ENCODE results near the gene LDLRAP1. TPM values are rescaled to one million over a fixed set of nuclear protein-coding genes. Genes with fewer than 3 reads are reported as not detected.
A peak's percentile ranks its signal among the peaks of the same experiment; 100 is the strongest.

LDLRAP1 gene
- total RNA-seq, 1 donor from 2014 or later: 4.6 TPM

- H3K27me3 Mint-ChIP-seq (ENCODE audit: insufficient read depth): peaks cover 71% of the 10 kb centered on the region
Measured at GRCh38 chr1:25616095-25616986, 72.9 kb downstream of the LDLRAP1 start, which contains the start of gene MAN1C1. Gene MAN1C1 (plus strand): TSS chr1:25616791. CDS start chr1:25617798, 1,007 bp downstream.

GRCh38 chr1:25616987-25617624 is 73.7 kb downstream of the LDLRAP1 start:
- no peak overlapping the region for H3K27ac Mint-ChIP-seq
- DNase-seq (ENCODE audit: low spot score): no peak
- no peak overlapping the region for H3K4me3 Mint-ChIP-seq
- intact Hi-C loops (cut with micrococcal nuclease): loop anchor here (5.0 kb wide), 1 partner anchor 185 kb away; the partner anchor contains the start of gene MACO1
- H3K27me3 Mint-ChIP-seq (ENCODE audit: insufficient read depth): peaks cover 71% of the 10 kb centered on the region
- no peaks in the 10 kb centered on the region for H3K36me3 Mint-ChIP-seq (ENCODE audit: low read depth)
- peaks cover 53% of the 10 kb centered on the region for H3K4me1 Mint-ChIP-seq (ENCODE audit: low read depth)
- H3K9me3 Mint-ChIP-seq: no peaks in the 10 kb centered on the region

More at GRCh38 chr1:25616095-25616986, 72.9 kb downstream of the LDLRAP1 start, which contains the start of gene MAN1C1:
- no peaks in the 10 kb centered on the region for H3K9me3 Mint-ChIP-seq
- H3K27ac Mint-ChIP-seq: peak within 1 kb of the TSS; percentile 57
- DNase-seq (ENCODE audit: low spot score): peak; percentile 76
- peak within 1 kb of the TSS; percentile 63 for H3K4me3 Mint-ChIP-seq
- peaks cover 45% of the 10 kb centered on the region for H3K4me1 Mint-ChIP-seq (ENCODE audit: low read depth)
- H3K36me3 Mint-ChIP-seq (ENCODE audit: low read depth): no peaks in the 10 kb centered on the region
- intact Hi-C loops (cut with micrococcal nuclease): loop anchor here (5.0 kb wide), 1 partner anchor 184 kb away; the partner anchor contains the start of gene MACO1

GRCh38 chr1:25617625-25618432 is 74.4 kb downstream of the LDLRAP1 start:
- Mint-ChIP-seq H3K4me3 (peak overlapping the region; percentile 86), H3K27me3 (ENCODE audit: insufficient read depth) (peaks cover 70% of the 10 kb centered on the region)
- intact Hi-C loops (cut with micrococcal nuclease): loop anchor here (5.0 kb wide), 1 partner anchor 186 kb away; the partner anchor contains the start of gene MACO1

GRCh38 chr1:25618433-25618808 is 75.0 kb downstream of the LDLRAP1 start:
- Mint-ChIP-seq H3K4me3 (peak overlapping the region; percentile 86), H3K27ac (peak overlapping the region; percentile 73), H3K36me3 (ENCODE audit: low read depth) (no peaks in the 10 kb centered on the region), H3K9me3 (no peaks in the 10 kb centered on the region), H3K27me3 (ENCODE audit: insufficient read depth) (peaks cover 70% of the 10 kb centered on the region), H3K4me1 (ENCODE audit: low read depth) (peaks cover 66% of the 10 kb centered on the region)
- no peak for DNase-seq (ENCODE audit: low spot score)
- intact Hi-C loops (cut with micrococcal nuclease): loop anchor here (5.0 kb wide), 1 partner anchor 186 kb away; the partner anchor contains the start of gene MACO1

More at GRCh38 chr1:25617625-25618432, 74.4 kb downstream of the LDLRAP1 start:
- Mint-ChIP-seq H3K36me3 (ENCODE audit: low read depth) (no peaks in the 10 kb centered on the region), H3K27ac (peak overlapping the region; percentile 73), H3K9me3 (no peaks in the 10 kb centered on the region), H3K4me1 (ENCODE audit: low read depth) (peaks cover 60% of the 10 kb centered on the region)
- no peak for DNase-seq (ENCODE audit: low spot score)

Other genes with a start within 250 kb of the LDLRAP1 start
- gene TMEM50A, start 205.3 kb upstream of the LDLRAP1 start, total RNA-seq: 99.8 and 102 TPM in 2 replicates
- 0.17 TPM in 1 of 2 replicates, not detected in the other for gene RHCE, start 122.8 kb upstream of the LDLRAP1 start, total RNA-seq
- 14.2 and 14.3 TPM in 2 replicates for gene MACO1, start 112.7 kb upstream of the LDLRAP1 start, total RNA-seq
- 0.83 and 0.98 TPM in 2 replicates for gene MAN1C1, start 73.2 kb downstream of the LDLRAP1 start, total RNA-seq

Data from activated T-helper 1 cell treated with anti-CD3 and anti-CD28 coated beads, Interleukin-12 subunit alpha, Interleukin-12 subunit beta, Interleukin-2, Interleukin-4 antibody, amounts not matched to agents 30 ng/mL and 10 ng/mL and 1 ng/mL, durations not matched to agents 14 hours and 24 hours and 36 hours (primary cell).